Raji (cell line): ENCODE measurements around the gene ABCC1.

Experiments used
- POLR2A ChIP-seq: IDR thresholded peaks from 2 replicates; pipeline ENCODE4 v1.6.1; 2011; ENCODE audit warnings: low read depth, low read length, control low read depth; ENCODE audit not compliant: insufficient read depth

Gene ABCC1

GRCh38 chr16:16032271-16032979 lies 83.0 kb downstream of the ABCC1 start:
- no peak for TF ChIP-seq POLR2A

- TF ChIP-seq POLR2A: no peak
Observed at GRCh38 chr16:16033208-16033717, 83.8 kb downstream of the ABCC1 start.

DNA sequence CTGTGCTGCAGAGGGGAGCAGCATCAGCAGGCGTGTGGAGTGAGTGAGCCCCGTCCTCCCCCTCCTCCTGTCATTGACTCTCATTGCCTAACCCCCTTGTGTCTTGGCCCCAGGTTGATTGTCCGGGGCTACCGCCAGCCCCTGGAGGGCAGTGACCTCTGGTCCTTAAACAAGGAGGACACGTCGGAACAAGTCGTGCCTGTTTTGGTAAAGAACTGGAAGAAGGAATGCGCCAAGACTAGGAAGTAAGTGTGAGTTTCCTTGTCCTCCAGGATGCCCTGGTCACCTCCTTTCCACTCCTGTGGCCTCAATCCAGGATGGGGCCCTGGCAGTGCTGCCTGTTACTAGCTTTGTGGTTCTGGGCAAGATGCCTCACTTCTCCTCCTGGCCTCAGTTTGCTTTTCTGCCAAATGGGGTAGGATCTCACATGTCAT lies 87.0 kb downstream of the ABCC1 start:
- no peak for TF ChIP-seq POLR2A

DNA sequence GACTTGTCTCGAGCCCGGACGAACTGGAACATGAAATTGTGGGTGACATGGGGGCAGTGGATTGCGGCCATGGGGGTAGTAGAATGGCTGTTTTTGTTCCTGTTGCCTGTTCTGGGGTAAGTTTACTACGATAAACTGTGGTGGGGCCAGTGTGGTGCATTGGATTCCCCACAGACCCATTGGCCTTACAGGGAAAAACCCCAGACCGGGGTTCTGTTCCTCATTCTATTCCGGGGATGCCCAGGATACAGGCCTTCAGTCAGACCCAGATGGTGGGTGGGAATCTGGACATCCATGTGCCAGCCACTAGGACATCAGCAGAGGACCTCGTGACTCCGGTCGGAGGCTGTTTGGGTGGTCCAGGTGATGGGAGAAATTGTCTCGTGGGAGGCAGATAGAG lies 88.1 kb downstream of the ABCC1 start:
- TF ChIP-seq POLR2A: no peak

- TF ChIP-seq POLR2A: no peak
Observed at GRCh38 chr16:16037970-16038369, 88.6 kb downstream of the ABCC1 start.

GRCh38 chr16:16038950-16039349 lies 89.5 kb downstream of the ABCC1 start:
- no peak for TF ChIP-seq POLR2A

GRCh38 chr16:16041196-16041892 lies 91.9 kb downstream of the ABCC1 start:
- no peak for TF ChIP-seq POLR2A

DNA sequence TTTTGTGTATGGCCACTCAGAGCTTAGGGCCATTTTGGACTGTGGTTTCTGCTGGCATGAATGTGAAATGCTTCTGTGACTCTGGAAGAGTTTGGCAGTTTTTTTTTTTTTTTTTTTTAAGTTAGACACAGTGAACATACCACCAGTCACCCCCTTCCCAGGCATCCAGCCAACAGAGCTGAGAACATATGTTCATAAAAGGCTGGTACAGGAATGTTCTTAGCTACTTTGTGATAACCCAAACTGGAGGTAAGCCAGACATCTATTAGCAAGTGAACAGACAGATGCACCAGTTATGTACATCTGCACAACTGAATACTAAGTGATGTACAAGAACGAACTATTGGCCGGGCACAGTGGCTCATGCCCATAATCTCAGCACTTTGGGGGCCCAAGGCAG lies 92.7 kb downstream of the ABCC1 start:
- TF ChIP-seq POLR2A: no peak

DNA sequence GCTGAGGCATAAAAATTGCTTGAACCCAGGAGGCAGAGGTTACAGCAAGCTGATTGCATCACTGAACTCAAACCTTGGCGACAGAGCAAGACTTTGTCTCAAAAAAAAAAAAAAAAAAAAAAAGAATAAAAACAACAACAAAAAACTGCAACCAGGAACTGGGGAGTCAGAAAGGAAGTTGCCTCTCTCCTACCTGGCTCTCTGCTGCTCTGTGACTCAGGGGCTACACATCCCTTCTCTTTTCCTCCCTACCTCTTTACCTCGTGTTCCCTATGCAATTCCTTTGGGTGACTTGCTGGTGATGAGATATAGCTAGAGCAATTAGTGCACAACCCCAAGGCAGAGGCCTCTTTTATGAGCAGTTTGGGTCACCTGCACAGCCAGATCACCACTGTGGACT lies 95.9 kb downstream of the ABCC1 start:
- TF ChIP-seq POLR2A: no peak

DNA sequence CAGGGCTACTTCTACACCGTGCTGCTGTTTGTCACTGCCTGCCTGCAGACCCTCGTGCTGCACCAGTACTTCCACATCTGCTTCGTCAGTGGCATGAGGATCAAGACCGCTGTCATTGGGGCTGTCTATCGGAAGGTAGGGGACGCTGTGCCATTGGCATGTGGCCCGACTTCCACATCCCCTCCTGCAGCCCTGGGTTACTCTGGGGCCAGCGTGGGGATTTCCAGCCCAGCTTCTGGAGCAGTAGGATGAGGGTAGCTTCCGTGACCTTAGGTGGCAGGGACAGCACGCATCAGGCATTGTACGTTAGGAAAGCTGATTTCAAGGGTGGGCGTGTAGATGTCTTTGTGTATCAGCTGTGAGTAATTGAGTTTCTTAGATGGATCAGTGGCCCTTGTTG lies 96.5 kb downstream of the ABCC1 start:
- TF ChIP-seq POLR2A: no peak

DNA sequence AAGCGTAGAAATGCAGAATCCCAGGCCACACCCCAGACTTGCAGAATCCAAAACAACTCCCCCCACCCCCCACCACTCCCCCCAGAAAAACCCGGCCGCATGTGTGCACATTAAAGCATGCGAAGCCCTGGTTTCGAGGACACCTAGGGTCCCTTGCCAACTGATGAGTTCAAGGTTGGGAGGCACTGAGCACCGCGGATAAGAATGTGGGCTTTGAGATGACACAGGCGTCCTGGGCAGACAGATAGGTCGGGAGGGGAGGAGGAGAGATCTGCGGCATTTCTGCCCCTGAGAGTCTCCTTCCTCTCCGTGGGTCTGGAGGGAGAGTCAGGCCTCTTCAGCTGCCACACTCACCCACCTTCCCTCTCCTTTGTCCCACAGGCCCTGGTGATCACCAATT lies 98.3 kb downstream of the ABCC1 start:
- no peak for TF ChIP-seq POLR2A

DNA sequence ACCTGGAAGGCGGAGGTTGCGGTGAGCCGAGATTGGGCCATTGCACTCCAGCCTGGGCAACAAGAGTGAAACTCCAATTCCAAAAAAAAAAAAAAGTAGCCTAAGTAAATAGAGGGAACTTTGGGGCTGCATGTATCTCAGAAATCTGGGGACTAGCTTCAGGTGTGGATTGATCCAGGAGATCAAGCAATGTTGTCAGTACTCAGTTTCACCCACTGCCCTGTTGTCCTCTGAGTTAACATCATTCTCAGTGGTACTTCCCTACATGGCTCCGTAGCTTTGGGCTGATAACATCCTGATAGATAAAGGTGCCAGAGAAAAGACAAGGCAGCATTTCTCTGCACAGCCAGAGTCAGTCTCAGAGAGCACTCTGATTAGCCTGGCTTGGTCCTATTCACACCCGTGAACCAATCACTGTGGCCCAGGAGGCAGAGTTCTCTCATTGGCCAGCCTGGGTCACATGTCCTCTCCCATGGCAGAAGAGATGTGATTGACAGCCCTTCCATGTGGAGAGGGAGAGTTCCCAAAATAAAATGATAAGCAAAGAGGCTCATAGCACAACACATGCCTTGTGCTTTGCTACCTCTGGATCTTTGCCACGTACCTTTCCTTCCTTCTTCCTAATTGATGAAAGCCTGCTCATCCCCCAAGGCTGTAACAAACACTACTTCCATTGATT lies 99.6 kb downstream of the ABCC1 start:
- no peak for TF ChIP-seq POLR2A

DNA sequence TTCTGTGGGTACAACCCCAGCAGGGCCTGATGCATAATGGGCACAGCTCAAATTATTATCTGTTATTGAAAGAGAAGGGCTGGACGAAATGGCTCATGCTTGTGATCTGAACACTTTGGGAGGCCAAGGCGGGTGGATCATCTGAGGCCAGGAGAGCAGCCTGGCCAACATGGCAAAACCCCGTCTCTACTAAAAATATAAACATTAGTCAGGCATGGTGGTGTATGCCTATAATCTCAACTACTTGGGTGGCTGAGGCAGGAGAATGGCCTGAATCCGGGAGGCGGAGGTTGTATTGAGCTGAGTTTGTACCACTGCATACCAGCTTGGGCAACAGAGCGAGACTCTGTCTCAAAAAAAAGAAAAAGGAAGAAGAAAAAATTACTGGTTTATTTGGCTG lies 100.7 kb downstream of the ABCC1 start:
- no peak for TF ChIP-seq POLR2A

GRCh38 chr16:16051132-16051531 lies 101.7 kb downstream of the ABCC1 start:
- TF ChIP-seq POLR2A: no peak

DNA sequence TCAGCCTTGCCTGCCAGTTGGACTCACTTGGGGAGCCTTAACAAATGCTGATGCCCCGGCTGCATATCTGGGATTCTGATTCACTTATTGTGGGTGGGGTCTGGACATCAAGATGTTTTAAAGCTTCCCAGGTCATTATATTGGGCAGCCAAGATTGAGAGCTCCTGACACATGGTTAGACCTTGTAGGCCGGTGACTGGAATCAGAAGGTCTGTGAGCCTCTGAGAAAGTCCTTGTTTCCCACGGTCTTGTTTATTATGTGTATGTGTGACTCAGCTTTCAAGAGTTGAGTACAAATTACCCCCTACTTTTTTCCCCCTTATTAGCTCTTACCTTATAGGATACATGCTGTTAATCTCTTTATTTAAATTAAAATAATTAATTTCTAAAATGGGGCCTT lies 103.5 kb downstream of the ABCC1 start:
- TF ChIP-seq POLR2A: no peak

DNA sequence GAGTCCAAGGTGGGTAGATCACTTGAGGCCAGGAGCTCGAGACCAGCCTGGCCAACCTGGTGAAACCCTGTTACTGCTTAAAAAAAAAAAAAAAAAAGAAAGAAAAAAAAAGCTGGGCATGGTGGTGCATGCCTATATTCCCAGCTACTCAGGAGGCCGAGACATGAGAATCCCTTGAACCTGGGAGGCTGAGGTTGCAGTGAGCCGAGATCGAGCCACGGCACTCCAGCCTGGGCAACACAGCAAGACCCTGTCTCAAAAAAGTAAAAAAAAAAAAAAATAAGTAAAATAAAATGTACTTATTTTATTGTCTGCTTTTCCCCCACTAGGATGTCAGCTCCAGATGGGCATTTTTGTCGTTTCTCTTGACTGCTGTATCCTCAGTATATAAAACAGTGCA lies 107.7 kb downstream of the ABCC1 start:
- no peak for TF ChIP-seq POLR2A
